GM18907 (cell line): ENCODE results near the gene SERAC1.
"Not testable (repeated sequence)": the region's sequence is repeated elsewhere in the genome, so short reads cannot be mapped to it uniquely, and the experiment has no call there.

Experiments
- ATAC-seq: cut with Tn5 transposase; IDR thresholded peaks from one replicate; pipeline ENCODE4 v1.9.1; 2021; ENCODE audit warnings: mild to moderate bottlenecking, moderate library complexity; ENCODE audit not compliant: unreplicated experiment

The SERAC1 gene

DNA sequence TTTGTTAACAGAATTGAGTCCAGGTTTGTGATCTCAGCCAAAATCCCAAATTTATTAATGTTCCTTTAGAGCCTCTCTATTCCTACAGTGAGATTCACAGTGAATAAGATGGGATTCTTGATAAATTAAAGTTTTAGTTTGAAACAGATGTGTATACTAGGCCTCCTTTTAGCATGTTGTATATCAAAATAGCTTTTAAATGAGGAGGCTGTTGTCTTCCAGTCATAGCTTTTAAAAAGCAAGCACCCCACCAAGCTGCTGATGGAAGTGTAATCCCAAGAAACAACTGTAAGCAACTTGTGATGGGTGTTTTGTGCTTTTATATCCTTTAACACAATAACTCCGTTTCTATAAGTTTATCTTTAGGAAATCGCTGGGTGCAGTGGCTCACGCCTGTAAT, 7.0 kb upstream of the SERAC1 start:
- ATAC-seq: no peak

GRCh38 chr6:158174514-158174913, 6.5 kb upstream of the SERAC1 start:
- ATAC-seq: no peak

DNA sequence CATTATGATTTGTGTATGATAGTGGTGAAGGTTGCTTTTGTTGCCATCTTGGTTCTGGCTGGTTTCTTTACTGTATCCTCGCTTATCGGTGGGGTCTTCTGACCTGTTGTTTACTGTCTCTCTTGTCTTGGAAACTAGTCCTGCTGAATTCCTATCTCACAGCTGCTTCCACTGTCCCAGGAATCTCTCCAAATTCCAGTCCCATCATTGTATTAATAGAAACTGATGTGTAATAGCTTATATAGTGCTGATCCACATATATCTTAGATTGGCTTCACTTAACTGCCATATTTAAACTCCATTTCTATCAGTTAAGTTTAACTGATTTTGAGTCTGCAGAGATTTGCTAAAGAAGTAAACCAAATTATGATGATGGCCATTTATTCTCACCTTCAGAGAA, 6.0 kb upstream of the SERAC1 start:
- no peak for ATAC-seq

DNA sequence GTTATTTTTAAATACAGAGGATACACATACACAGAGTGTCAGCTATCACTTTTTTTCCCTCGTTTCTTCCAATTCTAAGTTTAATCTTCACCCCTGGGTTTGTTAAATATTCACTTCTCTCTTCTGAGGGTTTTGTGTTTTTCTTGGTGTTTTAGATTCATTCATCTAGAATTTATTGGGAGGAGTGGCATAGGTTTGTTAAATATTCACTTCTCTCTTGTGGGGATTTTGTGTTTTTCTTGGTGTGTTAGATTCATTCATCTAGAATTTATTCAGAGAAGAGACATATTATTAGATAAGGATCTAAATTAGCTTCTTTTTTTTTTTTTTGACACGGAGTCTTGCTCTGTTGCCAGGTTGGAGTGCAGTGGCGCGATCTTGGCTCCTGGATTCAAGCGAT, 3.9 kb upstream of the SERAC1 start:
- ATAC-seq: no peak

GRCh38 chr6:158170656-158171081, 2.6 kb upstream of the SERAC1 start:
- no peak for ATAC-seq

DNA sequence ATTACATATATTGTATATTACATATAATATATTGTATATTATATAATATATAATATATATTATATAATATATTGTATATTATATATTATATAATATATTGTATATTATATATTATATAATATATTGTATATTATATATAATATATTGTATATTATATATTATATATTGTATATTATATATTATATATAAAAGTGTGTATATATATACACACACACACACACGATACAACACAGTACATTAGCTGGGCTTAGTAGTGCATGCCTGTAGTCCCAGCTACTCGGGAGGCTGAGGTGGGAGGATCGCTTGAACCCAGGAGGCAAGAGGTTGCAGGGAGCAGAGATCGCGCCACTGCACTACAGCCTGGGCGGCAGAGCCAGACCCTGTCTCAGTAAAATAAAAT, 1.6 kb upstream of the SERAC1 start:
- not testable (repeated sequence) for ATAC-seq

DNA sequence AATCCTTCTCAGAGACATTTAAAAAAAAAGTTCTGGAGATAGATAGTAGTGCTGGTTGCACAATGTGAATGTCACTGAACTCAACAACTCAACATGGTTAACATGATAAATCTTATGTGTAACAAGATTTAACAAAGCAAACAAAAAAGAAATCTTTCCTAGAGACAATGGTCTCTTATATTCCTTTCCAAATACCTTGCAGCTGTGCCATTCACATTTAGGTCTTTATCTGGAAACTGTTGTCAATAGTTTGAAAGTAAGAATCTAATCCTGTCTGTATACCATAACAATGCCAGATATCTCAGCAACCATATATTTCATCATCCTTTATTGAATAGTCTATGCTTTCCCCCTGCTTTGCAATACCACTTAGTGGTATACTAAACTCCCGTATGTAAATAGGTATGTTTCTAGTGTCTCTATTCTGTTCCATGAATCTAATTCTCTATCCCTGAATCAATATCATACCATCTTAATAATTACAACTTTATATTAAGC, 2.1 kb downstream of the SERAC1 start:
- no peak for ATAC-seq

DNA sequence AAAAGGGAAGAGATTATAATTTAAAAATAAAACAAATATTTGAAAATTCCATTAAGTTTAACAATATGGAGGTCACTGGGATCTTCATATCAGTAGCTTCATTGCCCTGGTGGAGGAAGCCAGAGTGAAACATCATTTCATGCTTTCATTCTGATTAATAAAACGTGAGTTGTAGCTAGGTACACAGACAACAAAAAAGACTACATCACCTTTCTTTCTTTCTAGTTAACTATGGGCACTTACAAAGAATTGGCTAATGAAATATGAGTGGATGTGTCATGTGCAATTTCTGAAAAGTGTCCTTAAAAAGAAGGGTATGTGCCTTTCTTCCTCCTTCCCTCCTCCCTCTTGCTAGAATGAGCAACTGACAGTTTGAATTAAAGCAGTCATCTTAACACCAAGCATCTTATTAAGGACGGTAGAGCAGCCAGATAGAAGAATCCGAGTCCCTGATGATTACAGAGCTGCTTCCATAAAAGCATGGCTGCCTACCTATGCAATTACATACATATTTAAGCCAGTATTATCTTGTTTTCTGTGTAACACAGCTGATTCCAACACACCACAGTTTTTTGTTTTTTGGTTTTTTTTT, 3.4 kb downstream of the SERAC1 start:
- ATAC-seq: no peak

GRCh38 chr6:158161566-158162254, 6.4 kb downstream of the SERAC1 start:
- ATAC-seq: no peak

DNA sequence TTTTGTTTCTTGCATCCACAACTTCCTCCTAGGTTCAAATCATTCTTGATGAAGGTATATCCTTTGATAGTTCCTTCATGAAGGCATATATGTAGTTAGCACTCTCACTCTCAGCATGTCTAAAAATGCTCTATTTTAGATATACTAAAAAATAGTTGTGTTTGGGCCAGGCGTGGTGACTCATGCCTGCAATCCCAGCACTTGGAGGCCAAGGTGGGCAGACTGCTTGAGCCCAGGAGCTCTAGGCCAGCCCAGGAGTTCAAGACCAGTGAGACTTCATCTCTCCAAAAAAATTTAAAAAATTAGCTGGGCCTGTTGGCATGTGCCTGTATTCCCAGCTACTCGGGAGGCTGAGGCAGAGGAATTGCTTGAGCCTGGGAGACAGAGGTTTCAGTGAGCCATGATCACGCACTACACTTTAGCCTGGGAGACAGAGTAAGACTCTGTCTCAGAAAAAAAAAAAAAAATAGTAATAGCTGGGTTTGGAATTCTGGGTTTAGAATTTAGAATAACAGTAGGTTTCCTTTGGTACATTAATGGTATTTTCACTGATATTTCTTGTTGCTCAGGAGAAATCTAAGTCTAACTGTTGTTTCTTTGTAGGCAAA, 7.0 kb downstream of the SERAC1 start:
- no peak for ATAC-seq

DNA sequence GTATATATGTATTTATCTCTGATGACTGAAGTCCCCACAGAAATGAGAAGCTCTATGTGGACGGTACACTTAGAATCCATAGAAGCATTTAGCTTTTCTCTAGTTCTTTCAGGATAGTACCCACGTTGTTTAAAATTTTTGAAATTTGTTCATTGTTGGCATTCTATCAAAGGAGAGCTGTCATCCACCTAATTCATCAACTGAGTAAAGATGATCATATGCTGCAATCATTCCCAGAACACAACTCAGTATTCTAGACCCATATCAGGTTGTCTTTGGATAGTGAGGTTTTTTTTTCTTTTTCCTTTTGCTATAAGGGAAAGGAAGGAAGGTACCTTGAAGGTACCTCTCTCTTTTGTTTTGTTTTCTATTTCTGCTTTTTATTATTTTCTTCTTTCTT, 9.3 kb downstream of the SERAC1 start:
- no peak for ATAC-seq

- no peak for ATAC-seq
These were observed 9.9 kb downstream of the SERAC1 start for GRCh38 chr6:158158123-158158522.

DNA sequence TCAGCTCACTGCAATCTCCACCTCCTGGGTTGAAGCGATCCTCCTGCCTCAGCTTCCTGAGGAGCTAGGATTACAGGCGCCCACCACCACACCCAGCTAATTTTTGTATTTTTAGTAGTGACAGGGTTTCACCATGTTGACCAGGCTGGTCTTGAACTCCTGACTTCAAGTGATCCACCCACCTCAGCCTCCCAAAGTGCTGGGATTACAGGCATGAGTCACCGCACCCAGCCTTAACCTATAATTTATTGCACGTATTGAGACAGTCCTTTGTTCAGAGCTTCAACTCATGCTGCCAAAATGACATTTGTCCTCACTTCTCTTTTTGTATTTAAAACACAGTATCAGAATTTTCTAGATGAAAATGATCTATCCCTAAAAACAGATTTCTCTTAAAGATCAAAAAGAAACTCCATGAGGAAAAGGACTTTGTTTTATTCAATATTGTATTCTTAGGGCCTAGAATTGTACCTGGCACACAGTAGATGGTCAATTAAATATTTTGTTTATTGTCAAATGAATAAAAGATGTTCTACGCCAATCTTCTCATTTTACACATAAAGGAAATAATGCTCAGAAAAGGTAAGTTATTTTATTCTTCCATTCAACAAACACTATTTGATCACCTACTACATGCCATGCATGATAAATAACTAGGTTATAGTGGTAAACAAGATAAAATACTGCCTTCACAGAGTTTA, 10.8 kb downstream of the SERAC1 start:
- ATAC-seq: no peak

GRCh38 chr6:158154816-158155215, 13.2 kb downstream of the SERAC1 start:
- ATAC-seq: no peak

DNA sequence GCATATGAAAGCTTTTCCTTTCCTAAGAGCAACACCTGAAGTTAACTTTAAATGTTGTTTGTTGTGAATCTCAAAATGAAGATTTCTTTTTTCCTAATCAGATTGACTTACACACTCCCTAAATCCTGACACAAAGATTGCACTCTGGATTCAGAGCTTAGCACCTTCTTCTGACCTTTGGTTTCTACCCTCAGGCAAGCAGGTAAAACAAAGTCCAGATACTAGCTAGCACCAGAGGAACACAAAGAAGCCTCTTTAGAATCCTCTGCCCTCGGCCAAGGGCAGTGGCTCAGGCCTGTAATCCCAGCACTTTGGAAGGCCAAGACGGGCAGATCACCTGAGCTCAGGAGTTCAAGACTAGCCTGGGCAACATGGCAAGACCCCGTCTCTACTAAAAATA, 14.5 kb downstream of the SERAC1 start:
- ATAC-seq: no peak

DNA sequence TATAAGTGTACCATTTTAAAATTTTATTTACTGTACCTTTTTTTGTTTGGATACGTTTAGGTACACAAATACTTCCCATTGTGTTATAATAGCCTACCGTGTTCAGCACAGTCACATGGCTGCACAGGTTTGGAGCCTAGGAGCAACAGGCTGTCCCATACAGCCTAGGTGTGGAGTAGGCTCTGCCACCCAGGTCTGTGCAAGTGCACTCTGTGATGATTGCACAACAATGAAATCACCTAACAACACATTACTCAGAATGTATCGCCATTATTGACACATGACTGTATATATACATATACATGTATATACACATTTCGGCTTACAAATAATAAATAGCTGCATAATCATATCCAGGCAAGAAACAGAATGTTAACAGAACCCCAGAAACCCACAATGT, 15.4 kb downstream of the SERAC1 start:
- ATAC-seq: no peak

GRCh38 chr6:158152025-158152424, 16.0 kb downstream of the SERAC1 start:
- ATAC-seq: not testable (repeated sequence)

GRCh38 chr6:158150701-158151100, 17.4 kb downstream of the SERAC1 start:
- ATAC-seq: no peak

- ATAC-seq: no peak
These were observed 18.4 kb downstream of the SERAC1 start for GRCh38 chr6:158149641-158150040.

- no peak for ATAC-seq
These were observed 24.4 kb downstream of the SERAC1 start for GRCh38 chr6:158143700-158144099.

DNA sequence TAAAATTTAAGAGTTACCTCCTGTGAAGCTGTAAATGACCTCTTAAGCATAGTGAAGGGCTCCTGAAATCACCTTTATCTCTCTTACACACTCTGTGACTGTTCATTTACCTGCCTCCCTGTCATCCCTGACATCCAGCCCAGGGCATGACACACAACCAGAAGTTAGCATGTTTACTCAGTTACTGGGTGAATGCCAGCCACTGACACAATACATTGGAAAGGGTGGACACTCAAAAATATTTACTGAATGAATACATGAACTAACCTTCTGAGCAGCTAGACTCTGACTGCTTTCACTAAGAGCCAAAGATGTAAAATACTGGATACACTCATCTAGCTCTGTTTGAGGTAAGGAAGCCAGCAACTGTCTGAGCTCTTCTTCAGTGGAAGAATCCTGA, 25.3 kb downstream of the SERAC1 start:
- ATAC-seq: no peak

DNA sequence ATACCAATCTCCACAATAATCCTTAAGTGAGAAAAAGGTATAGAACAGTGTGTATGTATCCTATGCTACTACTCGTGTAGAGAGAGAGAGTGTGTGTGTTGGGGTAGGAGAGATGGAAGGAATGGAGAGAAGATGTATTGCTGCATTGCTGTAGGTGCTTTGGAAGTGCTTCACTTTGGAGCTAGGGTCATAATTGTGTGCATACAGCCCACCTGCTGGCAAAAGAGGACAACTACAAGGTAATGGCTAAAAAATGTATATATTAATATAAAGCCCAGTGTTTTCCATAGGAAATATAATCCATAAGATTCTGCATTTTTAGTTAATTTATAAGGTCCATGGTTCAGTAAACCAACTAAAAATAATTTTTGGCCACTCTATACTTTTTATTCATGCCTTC, 36.1 kb downstream of the SERAC1 start:
- ATAC-seq: no peak
